Measurements from ENCODE around the gene TCEAL9.
"Not testable (repeated sequence)": the region's sequence is repeated elsewhere in the genome, so short reads cannot be mapped to it uniquely, and the experiment has no call there.

Gene TCEAL9

GRCh38 chrX:103338663-103339062, 17.6 kb upstream of the TCEAL9 start:
- no peak for TF ChIP-seq CTCF (IDR thresholded peaks at IDR 0.05; ENCODE audit: borderline replicate concordance, insufficient read depth, low read depth, low read length)
- H3K4me3 ChIP-seq (ENCODE audit: low read depth, low read length), result no peak overlapping the region

- peak; percentile 50; the same call in 1 of the 2 replicates for TF ChIP-seq CTCF (IDR thresholded peaks at IDR 0.05; ENCODE audit: borderline replicate concordance, insufficient read depth, low read depth, low read length)
These were observed 13.2 kb upstream of the TCEAL9 start for GRCh38 chrX:103343105-103343504.

GRCh38 chrX:103344606-103345005, 11.7 kb upstream of the TCEAL9 start:
- H3K4me3 ChIP-seq (ENCODE audit: low read depth, low read length), result no peak overlapping the region
- no peak for TF ChIP-seq CTCF (IDR thresholded peaks at IDR 0.05; ENCODE audit: borderline replicate concordance, insufficient read depth, low read depth, low read length)

More at GRCh38 chrX:103343105-103343504, 13.2 kb upstream of the TCEAL9 start:
- no peak overlapping the region for H3K4me3 ChIP-seq (ENCODE audit: low read depth, low read length)

- TF ChIP-seq CTCF (IDR thresholded peaks at IDR 0.05; ENCODE audit: borderline replicate concordance, insufficient read depth, low read depth, low read length), result no peak
- no peak overlapping the region for H3K4me3 ChIP-seq (ENCODE audit: low read depth, low read length)
These were observed 8.5 kb upstream of the TCEAL9 start for GRCh38 chrX:103347682-103348397.

GRCh38 chrX:103356858-103357257, 552 bp downstream of the TCEAL9 start:
- no peak for TF ChIP-seq CTCF (IDR thresholded peaks at IDR 0.05; ENCODE audit: borderline replicate concordance, insufficient read depth, low read depth, low read length)
- H3K4me3 ChIP-seq (ENCODE audit: low read depth, low read length), result no peak overlapping the region

- no peak overlapping the region for H3K4me3 ChIP-seq (ENCODE audit: low read depth, low read length)
- TF ChIP-seq CTCF (IDR thresholded peaks at IDR 0.05; ENCODE audit: borderline replicate concordance, insufficient read depth, low read depth, low read length), result no peak
These were observed 1.6 kb downstream of the TCEAL9 start for GRCh38 chrX:103357871-103358270.

GRCh38 chrX:103359605-103360004, 3.3 kb downstream of the TCEAL9 start:
- H3K4me3 ChIP-seq (ENCODE audit: low read depth, low read length), result not testable (repeated sequence)
